Mononuclear cell (primary cell): ENCODE measurements around the gene ANO9. TPM values are rescaled to one million over a fixed set of nuclear protein-coding genes. Genes with fewer than 3 reads are reported as not detected.
A peak's percentile ranks its signal among the peaks of the same experiment; 100 is the strongest.

Experiments
- H3K27me3 ChIP-seq: 2 replicates; pipeline ENCODE4 v1.6.0; 2011; ENCODE audit warnings: low read length, control low read depth; ENCODE audit not compliant: insufficient read depth
- H3K4me1 ChIP-seq: 2 replicates; pipeline ENCODE4 v1.5.1; 2011; ENCODE audit warnings: mild to moderate bottlenecking, low read length, control low read depth; ENCODE audit not compliant: insufficient read depth
- H3K4me3 ChIP-seq: 2 replicates; pipeline ENCODE4 v1.5.1; 2011; ENCODE audit warnings: mild to moderate bottlenecking, low read length, moderate library complexity
- H3K9me3 ChIP-seq: 2 replicates; pipeline ENCODE4 v1.5.1; 2011; ENCODE audit warnings: low read depth, mild to moderate bottlenecking, control low read depth, low read length
- total RNA-seq: library from RNA; depleted of rRNA; stranded (reverse); fragments of >200 nt; gene quantifications from one replicate; pipeline ENCODE4 v1.2.3, GENCODE V29; 2012

Gene ANO9
- total RNA-seq, 1 donor: 19.9 TPM

- Histone ChIP-seq H3K27me3 (no peaks in the 10 kb centered on the region), H3K9me3 (no peaks in the 10 kb centered on the region), H3K4me1 (peaks cover 35% of the 10 kb centered on the region), H3K4me3 (peak within 1 kb of the TSS; percentile 87)
These were observed 8.3 kb upstream of the ANO9 start, which contains the start of gene PTDSS2 for GRCh38 chr11:449889-450808. Gene PTDSS2, plus strand, starts transcription at chr11:450279. Its CDS starts 177 bp downstream, at chr11:450456.

DNA sequence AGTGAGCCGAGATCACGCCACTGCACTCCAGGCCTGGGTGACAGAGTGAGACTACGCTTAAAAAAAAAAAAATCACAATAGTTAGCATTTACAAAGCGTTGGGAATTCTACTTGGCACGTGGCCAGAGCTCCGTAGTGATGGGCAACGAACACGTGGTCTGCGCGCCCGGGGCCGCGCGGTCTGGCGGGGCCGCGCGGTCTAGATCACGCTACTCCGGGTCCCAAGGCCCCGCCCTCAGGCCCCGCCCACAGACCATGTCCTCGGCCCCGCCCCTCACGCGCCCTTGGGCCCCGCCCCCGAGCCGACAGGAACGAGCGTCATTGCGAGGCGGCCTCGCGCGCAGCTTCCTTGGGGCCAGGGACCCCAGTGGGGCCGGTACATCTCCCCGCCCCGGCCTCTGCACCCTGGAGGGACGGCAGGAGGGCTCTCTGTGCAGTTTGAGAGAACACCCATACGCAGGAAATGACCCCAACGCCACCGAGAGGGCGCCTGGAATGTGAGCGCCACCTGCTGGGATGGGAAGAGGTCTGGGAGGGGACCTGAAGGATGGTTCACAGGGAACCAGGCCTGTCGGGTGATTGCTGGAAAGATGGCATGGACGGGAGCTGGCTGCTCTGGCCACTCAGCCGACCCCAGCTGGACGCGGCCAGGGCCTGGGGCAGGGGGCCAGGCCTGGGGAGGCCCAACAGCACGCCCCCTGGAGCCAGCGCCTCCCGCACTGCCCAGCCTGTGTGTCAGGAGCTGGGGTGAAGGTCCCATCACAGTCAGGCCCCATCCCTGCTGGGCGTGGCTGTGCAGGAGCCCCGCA lies 6.3 kb upstream of the ANO9 start:
- H3K9me3 ChIP-seq: no peaks in the 10 kb centered on the region

GRCh38 chr11:446891-447290 lies 5.1 kb upstream of the ANO9 start:
- H3K4me3 ChIP-seq: no peak overlapping the region

More for the DNA sequence above, 6.3 kb upstream of the ANO9 start:
- peak overlapping the region; percentile 58 for H3K4me3 ChIP-seq
- H3K4me1 ChIP-seq: peaks cover 35% of the 10 kb centered on the region
- H3K27me3 ChIP-seq: no peaks in the 10 kb centered on the region

DNA sequence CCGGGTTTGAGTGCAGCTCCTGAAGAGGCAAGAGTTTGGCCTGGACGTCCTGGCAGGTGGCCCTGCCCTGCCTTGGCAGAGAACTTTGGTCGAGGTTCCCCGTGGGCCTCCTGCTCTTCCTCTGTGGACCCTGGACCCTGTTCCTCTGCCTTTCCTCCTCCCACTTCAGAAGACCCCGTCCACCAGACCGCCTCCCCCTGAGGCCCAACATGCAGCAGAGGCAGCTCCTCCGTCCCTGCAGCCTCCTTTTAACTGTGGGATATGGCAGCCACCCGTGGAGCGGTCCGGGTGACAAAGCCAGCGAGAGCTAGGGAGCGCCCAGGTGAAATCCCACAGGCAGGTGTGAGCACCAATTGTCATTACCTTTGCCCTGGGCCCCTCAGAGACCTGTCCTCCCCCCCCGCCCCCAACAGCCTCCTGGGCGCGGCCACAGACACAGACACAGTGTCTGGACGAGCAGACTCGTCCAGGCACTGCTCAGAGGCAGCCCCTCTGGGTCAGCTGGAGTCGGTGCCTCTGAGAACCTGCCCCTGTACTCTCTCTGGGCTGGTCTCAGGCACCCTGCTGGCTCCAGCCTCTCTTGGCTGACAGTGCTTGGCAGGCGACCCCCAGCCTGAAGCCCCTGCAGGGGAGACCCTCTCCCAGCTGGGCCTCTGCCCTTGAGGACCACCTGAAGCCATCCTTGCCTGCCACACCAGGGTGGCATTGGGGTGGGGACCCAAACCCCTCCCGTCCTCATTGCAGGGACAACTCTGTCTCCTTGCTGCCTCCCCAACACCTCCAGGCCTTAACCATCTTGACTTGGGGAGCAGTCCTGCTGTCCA lies 4.2 kb upstream of the ANO9 start:
- Histone ChIP-seq H3K9me3 (no peaks in the 10 kb centered on the region), H3K27me3 (no peaks in the 10 kb centered on the region), H3K4me3 (no peak overlapping the region), H3K4me1 (peaks cover 31% of the 10 kb centered on the region)

More at GRCh38 chr11:446891-447290, 5.1 kb upstream of the ANO9 start:
- H3K9me3 ChIP-seq: no peaks in the 10 kb centered on the region
- H3K4me1 ChIP-seq: peaks cover 35% of the 10 kb centered on the region
- no peaks in the 10 kb centered on the region for H3K27me3 ChIP-seq

DNA sequence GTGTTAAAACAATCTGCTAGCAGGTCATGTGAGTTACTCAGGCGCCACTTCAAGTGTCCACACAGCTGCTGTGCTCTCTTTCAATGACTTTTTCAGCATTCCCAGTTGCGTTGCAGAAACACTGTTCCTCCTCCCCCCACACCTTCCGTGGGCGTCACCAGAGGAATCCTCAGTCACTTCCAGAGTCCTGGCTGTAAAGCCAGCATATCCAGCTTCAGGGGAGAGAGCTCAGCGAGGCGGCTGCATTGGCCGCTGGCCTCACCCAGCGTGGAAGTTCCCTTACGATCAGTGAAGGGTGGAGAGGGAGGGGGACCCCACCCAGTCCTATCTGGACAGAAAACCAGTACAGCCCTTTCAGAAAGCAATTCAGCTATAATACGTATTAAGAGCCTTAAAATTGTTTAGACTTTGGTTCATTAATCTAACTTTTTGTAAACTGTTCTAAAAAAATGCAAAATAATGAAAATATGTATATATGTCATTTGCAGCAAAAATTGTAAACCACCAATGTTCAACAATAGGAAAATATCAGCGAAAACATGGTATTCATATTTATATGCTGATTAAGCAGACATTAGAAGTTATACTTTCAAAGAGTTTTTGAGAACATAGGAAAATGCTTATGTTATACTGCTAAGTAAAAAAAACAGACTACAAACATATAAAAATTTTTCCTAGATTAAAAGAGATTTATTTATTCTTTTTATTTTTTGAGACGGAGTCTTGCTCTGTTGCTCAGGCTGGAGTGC lies 2.8 kb upstream of the ANO9 start:
- Histone ChIP-seq H3K27me3 (no peaks in the 10 kb centered on the region), H3K4me1 (peaks cover 25% of the 10 kb centered on the region), H3K9me3 (no peaks in the 10 kb centered on the region), H3K4me3 (no peak overlapping the region)

DNA sequence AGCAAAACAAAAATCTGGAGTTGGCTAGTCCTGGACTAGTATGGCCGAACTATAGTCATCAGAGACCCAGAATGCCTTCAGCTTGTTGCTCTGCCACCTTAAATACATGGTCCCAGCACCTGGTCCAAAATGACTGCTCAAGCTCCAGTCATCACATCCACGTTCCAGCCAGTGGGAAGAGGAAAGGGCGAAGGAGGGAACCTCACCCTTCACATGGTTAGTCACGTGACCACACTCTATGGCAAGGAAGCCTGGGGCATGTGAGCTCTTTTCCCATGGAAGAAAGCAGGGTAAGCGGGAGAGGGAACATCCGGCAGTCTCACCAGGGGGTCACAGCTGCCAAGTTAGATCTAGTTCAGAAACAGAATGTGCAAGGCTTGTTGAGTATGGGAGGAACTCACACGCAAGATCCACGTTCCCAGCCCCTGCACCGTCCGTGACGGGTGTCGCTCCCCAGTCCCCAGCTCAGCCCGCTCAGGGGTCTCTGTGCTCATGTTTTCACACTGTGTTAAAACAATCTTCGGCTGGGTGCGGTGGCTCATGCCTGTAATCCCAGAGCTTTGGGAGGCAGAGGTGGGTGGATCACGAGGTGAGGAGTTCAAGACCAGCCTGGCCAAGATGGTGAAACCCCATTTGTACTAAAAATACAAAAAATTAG lies 1.9 kb upstream of the ANO9 start:
- H3K27me3 ChIP-seq: no peaks in the 10 kb centered on the region
- H3K4me3 ChIP-seq: no peak overlapping the region
- H3K9me3 ChIP-seq: no peaks in the 10 kb centered on the region
- peaks cover 16% of the 10 kb centered on the region for H3K4me1 ChIP-seq

DNA sequence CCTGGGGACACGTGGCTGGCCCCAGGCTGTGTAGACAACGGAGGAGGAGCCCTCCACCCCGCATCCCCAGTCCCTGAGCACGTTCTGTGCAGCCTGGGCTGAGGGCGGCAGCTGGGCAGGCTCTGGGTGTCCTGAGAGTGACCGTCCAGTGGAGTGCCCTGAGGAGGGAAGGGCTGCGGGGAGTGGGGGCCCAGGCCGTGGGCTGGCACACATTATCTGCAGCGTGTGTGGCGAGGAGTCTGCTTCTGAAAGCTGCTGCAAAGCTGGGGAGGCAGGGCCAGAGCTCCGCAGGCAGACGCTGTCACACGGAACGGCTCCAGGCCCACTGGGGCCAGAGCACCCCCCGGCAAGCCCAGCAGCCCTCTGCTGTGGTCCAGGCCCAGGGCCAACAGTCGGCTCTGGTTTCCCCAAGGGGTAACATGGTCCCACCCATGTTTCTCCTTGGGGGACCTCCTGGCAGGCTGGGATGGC lies 835 bp upstream of the ANO9 start:
- H3K4me3 ChIP-seq: no peak overlapping the region
- no peaks in the 10 kb centered on the region for H3K27me3 ChIP-seq
- H3K9me3 ChIP-seq: no peaks in the 10 kb centered on the region
- peaks cover 8% of the 10 kb centered on the region for H3K4me1 ChIP-seq

DNA sequence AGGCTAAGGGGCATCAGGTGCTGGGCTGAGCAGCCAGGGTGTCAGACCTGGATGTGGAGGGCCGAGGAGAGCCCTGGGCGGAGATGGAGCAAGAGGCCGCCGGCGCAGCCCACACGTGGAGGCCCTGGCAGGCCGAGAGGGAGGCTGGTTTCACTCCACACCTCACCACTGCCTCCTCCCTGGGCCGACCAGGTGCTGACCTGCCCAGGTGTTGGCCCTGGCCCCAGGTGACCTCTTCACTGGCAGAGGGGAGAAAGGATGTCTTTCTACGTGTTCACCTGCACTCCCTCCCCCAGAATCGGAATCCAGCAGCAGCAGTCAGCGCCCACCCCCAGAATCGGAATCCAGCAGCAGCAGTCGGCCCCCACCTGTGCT lies 781 bp downstream of the ANO9 start:
- H3K4me1 ChIP-seq: peaks cover 6% of the 10 kb centered on the region
- no peak overlapping the region for H3K4me3 ChIP-seq
- no peaks in the 10 kb centered on the region for H3K27me3 ChIP-seq
- H3K9me3 ChIP-seq: no peaks in the 10 kb centered on the region

DNA sequence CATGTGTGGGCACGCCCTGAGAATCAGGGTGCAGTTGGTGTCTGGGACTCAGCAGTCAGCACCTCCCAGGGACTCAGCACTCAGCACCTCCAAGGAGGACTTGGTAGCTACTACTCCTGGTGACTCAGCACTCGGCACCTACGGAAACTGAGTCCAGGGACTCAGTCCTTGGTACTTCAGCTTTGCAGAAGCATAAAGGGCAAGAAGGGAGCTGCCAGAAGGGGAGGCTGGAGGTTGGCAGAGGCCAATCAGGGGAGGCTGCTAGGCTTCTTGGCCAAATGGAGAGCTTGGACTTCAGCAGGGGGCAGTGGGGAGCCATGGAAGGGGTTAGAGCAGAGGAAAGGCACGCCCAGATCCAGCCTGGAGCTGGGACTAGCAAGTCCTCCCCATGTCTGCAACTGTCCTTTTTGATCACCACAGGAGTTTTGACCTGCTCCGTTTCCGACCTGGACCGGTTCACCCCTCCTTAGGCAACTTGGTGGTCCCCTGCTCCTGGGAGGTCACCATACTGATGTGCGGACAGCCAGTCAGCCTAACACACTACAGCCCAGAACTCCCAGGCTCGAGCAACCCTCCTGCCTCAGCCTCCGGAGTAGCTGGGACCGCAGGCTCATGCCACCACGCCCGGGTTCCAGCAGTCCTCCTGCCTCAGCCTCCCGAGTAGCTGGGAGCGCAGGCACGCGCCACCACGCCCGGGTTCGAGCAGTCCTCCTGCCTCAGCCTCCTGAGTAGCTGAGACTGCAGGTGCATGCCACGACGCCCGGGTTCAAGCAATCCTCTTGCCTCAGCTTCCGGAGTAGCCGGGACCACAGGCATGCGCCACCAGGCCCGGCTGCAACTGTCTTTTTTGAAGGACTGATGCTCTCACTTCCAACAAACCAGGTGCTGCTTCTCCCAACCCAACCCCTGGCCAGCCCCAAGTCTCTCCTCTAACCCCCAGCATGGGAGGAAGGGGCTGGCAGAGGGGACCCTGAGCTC lies 1.5 kb downstream of the ANO9 start:
- Histone ChIP-seq H3K9me3 (no peaks in the 10 kb centered on the region), H3K4me1 (peaks cover 6% of the 10 kb centered on the region), H3K27me3 (no peaks in the 10 kb centered on the region), H3K4me3 (no peak overlapping the region)

DNA sequence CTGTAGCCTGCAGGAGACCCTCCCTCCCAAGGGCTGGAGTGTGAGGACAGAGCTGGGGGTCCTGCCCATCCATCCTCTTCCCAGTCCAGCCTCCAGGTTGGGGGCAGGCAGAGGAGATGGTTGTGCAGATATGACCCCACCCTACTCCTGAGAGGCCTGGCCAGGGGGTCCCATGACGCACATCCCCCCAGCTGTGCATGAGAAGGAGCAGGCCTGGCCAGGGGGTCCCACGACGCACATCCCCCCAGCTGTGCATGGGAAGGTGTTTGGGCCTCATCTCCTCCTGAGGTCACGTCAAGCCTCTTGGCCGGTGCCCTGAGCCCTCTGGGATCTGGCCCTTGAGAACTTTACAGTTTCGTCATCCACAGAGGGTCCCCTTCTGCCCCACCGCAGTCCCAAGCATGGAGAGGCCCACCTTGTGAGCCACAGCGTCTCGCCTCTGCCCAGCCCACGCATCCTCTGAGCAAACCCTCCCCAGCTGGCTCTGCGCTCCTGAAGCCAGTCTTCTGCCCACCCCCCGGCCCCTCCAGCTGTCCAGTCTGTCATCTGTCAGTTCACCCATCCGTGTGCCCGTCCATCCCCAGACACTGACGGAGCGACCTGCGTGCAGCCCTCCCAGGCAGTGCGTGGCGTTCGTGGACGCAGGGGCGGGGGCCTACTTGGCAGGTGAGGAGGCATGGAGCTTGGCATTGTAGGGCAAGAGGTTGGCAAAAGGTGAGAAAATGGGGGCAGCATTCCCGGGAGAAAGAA lies 2.3 kb downstream of the ANO9 start:
- no peaks in the 10 kb centered on the region for H3K27me3 ChIP-seq
- no peaks in the 10 kb centered on the region for H3K9me3 ChIP-seq
- H3K4me3 ChIP-seq: no peak overlapping the region
- peaks cover 6% of the 10 kb centered on the region for H3K4me1 ChIP-seq

DNA sequence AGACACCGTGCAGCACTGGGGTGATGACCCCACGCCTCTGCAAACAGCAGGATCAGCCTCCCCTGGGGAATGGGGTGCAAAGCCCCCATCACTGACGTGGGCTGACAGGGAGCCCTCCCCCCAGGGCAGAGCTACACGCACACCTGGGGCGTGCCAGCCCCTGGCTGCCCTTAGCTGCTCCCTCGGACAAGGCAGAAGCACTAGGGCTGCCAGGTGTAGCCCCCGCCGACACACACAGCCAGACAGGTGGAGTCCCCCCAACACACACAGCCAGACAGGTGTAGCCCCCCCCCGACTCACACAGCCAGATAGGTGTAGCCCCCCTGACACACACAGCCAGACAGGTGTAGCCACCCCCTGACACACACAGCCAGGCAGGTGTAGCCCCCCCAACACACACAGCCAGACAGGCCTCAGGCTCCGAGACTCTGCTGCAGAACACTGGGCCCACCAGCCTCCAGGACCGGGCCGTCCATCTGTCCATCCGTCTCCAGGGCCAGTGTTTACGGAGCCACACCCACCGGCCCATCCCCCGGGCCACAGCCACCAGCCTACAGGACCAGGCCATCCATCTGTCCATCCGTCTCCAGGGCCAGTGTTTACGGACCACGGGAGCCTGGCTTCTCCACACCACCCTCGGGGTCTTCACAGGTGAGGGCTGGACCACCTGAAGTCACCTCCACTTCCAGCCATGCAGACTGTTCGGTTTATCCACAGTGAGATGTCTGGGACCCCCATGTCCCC lies 3.5 kb downstream of the ANO9 start:
- Histone ChIP-seq H3K4me3 (no peak overlapping the region), H3K27me3 (no peaks in the 10 kb centered on the region), H3K9me3 (no peaks in the 10 kb centered on the region), H3K4me1 (peaks cover 6% of the 10 kb centered on the region)
